ENCODE measurements around the gene MBP. TPM values are rescaled to one million over a fixed set of nuclear protein-coding genes. Genes with fewer than 3 reads are reported as not detected.

The MBP gene
- total RNA-seq, 1 donor from 2014 or later, result 90.6 TPM

DNA sequence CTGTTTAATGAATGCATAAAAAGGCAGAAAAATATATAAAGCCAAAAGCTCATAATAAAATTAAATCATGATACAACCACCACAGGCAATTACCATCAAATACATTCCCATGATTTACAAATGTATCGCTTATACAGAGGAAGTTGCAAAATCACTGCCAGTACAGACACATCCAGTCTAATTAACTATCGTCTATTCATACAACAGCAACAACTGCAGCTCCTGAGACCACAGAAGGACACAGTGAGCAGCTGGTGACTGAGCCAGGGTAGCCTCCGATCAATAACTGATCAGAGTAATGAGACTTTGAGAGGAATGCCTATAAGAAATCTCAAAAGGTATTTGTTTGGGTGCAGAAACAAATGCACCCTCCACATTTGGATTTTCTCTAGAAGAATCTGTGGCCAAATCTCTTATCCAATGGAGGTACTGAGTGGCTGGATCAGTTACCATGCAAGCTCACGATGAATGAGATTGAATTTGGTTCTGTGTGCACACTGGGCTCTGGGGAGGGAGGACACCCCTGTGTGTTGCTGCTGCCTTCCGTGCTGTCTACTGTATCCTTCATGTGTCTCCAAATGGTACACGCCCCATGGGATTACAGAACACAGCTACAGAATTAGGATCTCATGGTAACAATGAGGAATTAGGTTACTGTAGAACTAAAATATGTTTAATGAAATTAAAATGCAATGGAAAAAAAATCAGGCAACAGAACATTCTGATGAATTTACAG, 119.6 kb downstream of the MBP start:
- peak overlapping the region; percentile 79 for H3K27ac ChIP-seq
- no peaks in the 10 kb centered on the region for H3K27me3 ChIP-seq (ENCODE audit: low read depth)
- ATAC-seq (no peak), DNase-seq (no peak)
- intact Hi-C loops (cut with DNase I), result loop anchor here (10.0 kb wide), 1 partner anchor 202 kb away; no protein-coding TSS in a partner anchor
- TF ChIP-seq, protein P1, sequence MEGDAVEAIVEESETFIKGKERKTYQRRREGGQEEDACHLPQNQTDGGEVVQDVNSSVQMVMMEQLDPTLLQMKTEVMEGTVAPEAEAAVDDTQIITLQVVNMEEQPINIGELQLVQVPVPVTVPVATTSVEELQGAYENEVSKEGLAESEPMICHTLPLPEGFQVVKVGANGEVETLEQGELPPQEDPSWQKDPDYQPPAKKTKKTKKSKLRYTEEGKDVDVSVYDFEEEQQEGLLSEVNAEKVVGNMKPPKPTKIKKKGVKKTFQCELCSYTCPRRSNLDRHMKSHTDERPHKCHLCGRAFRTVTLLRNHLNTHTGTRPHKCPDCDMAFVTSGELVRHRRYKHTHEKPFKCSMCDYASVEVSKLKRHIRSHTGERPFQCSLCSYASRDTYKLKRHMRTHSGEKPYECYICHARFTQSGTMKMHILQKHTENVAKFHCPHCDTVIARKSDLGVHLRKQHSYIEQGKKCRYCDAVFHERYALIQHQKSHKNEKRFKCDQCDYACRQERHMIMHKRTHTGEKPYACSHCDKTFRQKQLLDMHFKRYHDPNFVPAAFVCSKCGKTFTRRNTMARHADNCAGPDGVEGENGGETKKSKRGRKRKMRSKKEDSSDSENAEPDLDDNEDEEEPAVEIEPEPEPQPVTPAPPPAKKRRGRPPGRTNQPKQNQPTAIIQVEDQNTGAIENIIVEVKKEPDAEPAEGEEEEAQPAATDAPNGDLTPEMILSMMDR (IDR thresholded peaks at IDR 0.05), result no peak
- no peak overlapping the region for H3K4me3 ChIP-seq
- H3K9me3 ChIP-seq, result no peaks in the 10 kb centered on the region
- H3K4me1 ChIP-seq, result peaks cover 46% of the 10 kb centered on the region
- H3K36me3 ChIP-seq, result peaks cover 45% of the 10 kb centered on the region

DNA sequence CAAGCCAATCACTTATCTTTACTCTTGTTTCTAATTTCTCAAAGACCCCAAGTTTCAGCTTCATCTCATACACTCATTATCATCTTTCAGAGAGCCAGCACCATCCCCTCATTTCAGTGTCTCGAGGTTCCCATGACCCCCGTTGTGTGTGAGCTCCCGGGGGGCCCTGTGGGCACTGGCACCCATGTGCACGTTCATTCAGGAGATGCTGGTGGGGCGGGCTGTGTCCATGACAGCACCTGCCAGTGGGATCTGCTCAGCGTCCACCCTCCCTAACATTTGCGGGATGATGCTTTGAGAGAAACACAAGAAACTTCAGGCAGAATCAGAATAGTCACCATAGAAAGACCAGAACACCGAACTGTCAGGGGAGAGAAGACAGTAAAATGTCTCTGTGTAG, 120.5 kb downstream of the MBP start:
- no peak for ATAC-seq
- TF ChIP-seq, protein P1 (IDR thresholded peaks at IDR 0.05), result no peak
- Histone ChIP-seq H3K4me1 (peaks cover 49% of the 10 kb centered on the region), H3K27me3 (ENCODE audit: low read depth) (no peaks in the 10 kb centered on the region), H3K27ac (no peak overlapping the region), H3K36me3 (peaks cover 43% of the 10 kb centered on the region), H3K4me3 (no peak overlapping the region), H3K9me3 (no peaks in the 10 kb centered on the region)
- no peak for DNase-seq
- intact Hi-C loops (cut with DNase I), result loop anchor here (10.0 kb wide), 1 partner anchor 203 kb away; no protein-coding TSS in a partner anchor

DNA sequence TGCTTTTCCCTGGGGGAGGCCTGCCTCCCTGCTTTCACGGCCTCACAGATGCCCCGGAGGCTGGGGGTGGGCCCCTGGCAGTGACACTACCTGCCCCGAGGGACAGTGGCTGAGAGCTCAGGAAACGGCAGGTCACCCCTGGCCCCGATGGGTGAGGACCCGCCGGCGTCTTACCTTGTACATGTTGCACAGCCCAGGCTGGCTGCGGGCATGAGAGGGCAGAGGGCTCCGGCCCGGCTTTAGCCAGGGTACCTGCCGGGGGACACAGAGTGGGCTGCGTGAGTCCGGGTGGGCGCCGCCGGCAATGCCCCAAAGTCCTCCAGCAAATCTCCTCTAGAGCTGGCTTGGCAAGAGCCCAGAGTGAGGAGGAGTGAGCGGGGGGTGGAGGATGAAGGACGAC, 122.9 kb downstream of the MBP start:
- peaks cover 27% of the 10 kb centered on the region for H3K36me3 ChIP-seq
- no peak overlapping the region for H3K27ac ChIP-seq
- intact Hi-C loops (cut with DNase I), result loop anchor here (10.0 kb wide), 1 partner anchor 205 kb away; no protein-coding TSS in a partner anchor
- peaks cover 46% of the 10 kb centered on the region for H3K4me1 ChIP-seq
- DNase-seq (no peak), ATAC-seq (no peak)
- no peaks in the 10 kb centered on the region for H3K9me3 ChIP-seq
- H3K4me3 ChIP-seq, result no peak overlapping the region
- H3K27me3 ChIP-seq (ENCODE audit: low read depth), result no peaks in the 10 kb centered on the region
- TF ChIP-seq, protein P1 (IDR thresholded peaks at IDR 0.05), result no peak

DNA sequence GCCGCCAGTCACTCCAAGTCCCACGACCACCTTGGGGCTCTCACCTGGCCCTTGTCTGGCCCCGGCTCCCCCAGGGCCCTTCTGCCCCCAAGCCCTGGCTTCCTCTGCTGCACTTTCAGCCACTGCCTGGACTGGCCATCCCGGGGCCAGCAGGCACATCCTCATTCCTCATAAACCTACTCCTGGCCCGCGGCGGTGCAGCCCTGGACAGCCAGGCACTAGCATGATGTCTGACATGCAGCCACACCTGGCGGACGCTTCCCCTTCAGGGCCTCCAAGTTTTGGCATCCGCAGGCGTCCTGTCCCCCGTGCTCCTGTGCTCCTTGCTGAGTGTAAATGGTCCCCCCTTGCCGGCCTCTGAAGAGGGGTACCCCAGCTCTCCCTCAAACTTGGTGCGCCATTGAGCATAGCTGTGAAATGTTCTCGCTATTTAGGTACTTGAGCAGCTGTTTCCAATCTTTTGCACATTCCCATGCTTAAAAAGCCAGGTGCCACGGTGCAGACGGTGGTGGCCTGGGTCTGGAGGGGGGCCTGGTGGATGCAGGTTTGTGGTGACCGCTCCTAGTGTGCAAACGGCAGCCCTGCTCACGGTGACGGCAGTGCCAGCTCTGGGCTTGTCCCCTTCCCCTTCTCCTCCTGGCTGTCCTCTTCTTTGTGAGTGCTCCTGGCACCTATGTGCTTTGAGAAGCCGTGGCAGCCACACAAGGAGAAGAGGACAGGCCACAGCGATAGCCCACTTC, 123.8 kb downstream of the MBP start:
- Histone ChIP-seq H3K4me1 (peaks cover 37% of the 10 kb centered on the region), H3K36me3 (peaks cover 27% of the 10 kb centered on the region), H3K4me3 (no peak overlapping the region), H3K27ac (no peak overlapping the region), H3K27me3 (ENCODE audit: low read depth) (no peaks in the 10 kb centered on the region), H3K9me3 (no peaks in the 10 kb centered on the region)
- TF ChIP-seq, protein P1 (IDR thresholded peaks at IDR 0.05), result no peak
- DNase-seq, result no peak
- intact Hi-C loops (cut with DNase I), result no loop called here
- no peak for ATAC-seq

DNA sequence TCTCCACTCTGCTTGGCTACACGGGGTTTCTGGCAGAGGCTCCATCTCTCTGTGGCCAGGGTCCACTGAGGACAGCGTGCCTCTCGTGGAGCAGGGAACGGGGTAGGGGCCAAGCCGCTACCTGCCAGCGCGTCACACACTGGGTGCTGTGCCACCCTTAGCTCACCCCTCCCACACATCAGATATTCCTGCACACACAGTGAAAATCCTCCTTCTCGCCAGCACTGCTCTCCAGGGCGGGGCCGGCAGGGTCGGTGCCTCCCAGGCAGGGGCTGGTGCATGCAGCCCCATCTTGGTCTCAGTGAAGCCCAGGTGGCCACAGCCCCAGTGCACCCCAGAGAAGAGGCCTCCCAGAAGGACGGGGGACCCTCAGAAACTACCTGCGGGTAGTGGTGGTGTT, 124.6 kb downstream of the MBP start:
- no peak overlapping the region for H3K4me3 ChIP-seq
- H3K4me1 ChIP-seq, result peaks cover 29% of the 10 kb centered on the region
- TF ChIP-seq, protein P1 (IDR thresholded peaks at IDR 0.05), result no peak
- no peaks in the 10 kb centered on the region for H3K9me3 ChIP-seq
- intact Hi-C loops (cut with DNase I), result no loop called here
- no peaks in the 10 kb centered on the region for H3K27me3 ChIP-seq (ENCODE audit: low read depth)
- ATAC-seq (no peak), DNase-seq (no peak)
- peaks cover 27% of the 10 kb centered on the region for H3K36me3 ChIP-seq
- H3K27ac ChIP-seq, result no peak overlapping the region

All from lower lobe of right lung (tissue), 2 donors.